ENCODE data around the gene BLOC1S1.

GRCh38 chr12:55728939-55729818 lies 13.3 kb downstream of the BLOC1S1 start, which contains the start of gene CD63:
- TF ChIP-seq EZH2 (IDR thresholded peaks at IDR 0.05) = no peak
- peak; percentile 71 for TF ChIP-seq POLR2AphosphoS5 (IDR thresholded peaks at IDR 0.05; ENCODE audit: borderline replicate concordance, low read depth, low read length)
